HG03521 (cell line): ENCODE results near the gene CTNND2.
"Not testable (repeated sequence)": the region's sequence is repeated elsewhere in the genome, so short reads cannot be mapped to it uniquely, and the experiment has no call there.

ENCODE experiments used
- ATAC-seq: cut with Tn5 transposase; IDR thresholded peaks from one replicate; pipeline ENCODE4 v1.9.1; 2021; ENCODE audit warnings: mild to moderate bottlenecking, moderate library complexity; ENCODE audit not compliant: unreplicated experiment

The CTNND2 gene

DNA sequence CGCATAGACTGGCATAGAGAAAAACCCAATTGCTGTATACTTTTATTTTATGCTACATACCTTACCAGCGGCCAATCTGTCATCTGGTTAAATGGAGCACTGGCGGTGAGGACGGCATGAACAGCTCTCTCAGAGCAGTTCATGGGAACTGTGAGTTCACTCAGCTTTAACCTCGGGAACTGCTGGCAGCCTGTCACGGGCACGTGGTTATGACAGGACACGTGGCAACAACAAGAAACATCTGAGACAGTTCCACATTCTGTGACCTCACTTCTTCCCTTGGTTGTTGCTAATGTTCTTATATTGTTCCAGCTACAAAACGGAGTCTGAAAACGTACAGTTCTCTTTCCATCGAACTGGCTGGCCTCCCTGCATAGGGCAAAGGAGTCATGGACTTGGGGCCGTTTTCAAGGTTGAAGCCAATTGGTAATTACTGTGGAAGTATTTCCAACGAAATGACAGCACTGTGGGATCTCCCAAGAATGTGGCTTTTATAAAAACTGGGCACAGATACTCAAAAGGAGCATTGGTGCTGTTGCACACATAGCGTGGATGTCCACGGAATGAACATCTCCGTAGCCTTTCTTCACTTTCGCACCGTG lies 896.9 kb downstream of the CTNND2 start:
- no peak for ATAC-seq

DNA sequence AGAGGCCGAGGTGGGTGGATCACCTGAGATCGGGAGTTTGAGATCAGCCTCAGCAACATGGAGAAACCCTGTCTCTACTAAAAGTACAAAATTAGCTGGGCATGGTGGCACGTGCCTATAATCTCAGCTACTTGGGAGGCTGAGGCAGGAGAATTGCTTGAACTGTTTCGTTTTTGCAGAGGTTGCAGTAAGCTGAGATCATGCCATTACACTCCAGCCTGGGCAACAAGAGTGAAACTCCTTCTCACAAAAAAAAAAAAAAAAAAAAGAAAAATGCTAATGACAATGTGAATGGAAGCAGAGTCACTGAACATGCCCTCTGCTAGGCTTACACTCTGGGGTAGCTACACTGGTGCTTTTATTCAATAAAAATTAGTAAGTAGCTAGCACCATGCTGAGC lies 899.7 kb downstream of the CTNND2 start:
- ATAC-seq, result not testable (repeated sequence)

DNA sequence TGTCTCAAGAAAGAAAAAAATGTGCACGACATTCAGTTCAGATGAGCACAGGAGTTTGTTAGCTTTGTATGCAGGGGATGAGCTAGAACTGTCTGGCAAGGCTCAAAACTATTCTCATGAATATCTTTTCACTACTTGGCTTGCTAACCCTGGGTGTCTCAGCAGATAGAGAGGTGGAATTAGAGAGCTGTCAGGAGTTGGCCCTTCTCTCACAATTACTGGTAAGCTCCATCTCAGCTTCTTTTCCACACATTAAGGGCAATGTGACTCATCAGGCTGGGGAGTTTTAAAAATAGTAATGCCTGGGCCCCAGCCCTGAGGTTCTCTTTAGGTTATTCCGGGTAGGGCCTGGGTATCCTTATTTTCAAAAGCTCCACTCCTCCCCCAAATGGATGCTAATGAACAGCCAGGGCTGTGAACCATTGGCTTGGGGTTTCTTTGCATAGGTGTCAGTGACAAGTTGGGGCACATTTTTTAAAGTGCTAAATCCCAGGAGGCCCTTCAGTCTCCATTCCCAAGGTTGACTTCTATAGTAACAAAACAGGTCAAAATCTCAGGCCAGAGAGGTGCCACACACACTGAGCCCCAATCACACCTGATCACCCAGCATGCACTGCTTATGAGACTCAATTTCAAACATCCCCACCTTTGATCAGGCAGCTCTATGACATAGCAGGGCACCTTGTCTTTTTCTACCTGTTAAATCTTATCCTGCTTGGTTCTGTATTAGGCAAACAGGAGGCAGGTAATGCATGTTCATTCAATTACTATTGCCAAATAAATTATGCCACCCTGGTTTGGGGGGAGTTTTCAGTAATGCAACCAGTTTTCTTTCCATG lies 903.5 kb downstream of the CTNND2 start:
- no peak for ATAC-seq

DNA sequence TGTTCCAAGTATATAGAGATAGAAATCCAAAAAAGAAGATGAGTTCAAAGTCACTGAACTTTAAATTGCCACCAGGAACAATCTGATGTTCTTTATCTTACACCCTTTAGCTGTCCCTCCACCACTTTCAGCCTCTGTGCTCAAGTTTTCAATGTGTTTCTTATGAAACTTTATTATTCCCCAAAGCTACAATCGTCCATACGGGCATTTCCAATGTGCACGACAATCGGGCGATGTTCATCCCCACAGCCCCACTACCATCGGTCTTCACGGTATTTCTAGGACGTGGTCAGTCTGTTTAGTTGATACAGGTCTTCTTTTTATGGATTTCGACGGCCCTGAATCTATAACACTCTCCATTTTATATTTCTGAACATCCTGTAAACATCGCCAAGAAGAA lies 904.5 kb downstream of the CTNND2 start:
- ATAC-seq, result no peak

DNA sequence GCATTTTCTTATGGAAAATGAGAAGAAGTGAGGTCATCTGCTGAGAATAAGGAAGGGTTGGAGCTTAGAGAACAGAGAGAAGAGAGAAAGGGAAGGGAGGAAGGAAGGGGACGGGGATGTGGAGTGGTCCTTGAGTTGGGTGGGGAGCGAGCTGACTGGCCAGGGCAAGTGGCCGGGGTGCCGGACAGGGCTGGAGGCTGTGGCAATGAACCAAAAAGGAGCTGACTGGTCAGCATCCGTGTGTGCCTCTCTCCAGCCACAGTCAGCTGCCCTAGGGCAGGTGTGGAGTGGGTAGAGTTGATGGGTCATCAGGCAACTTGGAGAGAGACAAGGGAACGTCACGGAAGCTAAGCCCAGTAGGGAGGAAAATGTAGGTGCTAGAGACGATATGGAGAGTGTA lies 908.4 kb downstream of the CTNND2 start:
- no peak for ATAC-seq

DNA sequence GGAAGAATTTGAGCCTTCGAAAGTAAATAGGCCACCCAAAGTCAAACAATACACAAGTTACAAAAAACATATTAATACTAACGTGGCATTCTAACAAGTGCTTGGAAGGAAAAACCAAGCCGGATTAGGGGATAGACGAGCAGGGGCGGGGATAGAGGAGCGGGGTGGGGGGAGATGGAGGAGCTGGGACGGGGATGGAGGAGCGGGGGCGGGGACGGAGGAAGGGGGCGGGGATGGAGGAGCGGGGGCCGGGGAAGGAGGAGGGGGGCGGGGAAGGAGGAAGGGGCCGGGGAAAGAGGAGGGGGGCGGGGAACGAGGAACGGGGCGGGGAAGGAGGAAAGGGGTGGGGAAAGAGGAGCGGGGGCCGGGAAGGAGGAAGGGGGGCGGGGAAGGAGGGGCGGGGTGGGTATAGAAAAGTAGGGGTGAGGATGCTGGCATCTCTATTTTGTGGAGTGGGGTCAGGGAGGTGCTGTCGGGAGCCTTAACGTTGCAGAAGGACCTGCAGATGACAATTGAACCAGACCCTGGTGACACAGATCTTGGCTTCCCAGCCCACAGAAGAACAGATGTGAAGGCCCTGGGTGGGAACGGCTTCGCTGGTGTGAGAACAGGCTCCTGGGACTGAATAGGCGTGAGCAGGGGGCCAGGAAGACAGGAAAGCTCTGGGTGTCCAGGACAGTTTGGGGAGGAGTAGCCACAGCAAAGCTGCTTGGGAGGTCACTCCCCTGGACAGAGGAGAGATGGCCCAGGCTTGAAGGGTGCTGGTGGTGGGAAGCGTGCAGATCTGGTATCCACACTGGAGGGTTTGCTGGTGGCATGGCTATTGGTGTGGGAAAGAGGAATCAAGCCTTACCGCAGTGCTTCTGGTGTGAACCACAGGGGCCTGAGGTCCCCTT lies 909.9 kb downstream of the CTNND2 start:
- no peak for ATAC-seq

DNA sequence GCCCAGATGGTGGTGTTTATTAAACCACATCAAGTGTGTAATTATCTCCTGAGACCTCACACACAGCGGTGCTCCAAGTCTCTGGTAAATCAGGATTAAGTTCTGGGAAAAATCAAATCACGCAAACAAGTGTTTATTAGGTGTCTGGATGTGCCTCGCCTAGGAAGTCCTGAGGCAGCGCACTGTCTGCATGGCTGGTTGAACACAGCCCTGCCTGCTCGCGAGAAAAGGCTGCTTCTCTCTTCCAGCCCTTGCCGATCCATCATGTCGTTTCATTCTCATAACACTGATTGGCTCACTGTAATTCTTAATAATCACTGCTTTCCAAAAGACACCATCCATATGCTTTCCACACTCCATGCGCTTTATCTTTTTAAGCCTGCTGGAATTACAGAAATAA lies 913.6 kb downstream of the CTNND2 start:
- ATAC-seq, result no peak

DNA sequence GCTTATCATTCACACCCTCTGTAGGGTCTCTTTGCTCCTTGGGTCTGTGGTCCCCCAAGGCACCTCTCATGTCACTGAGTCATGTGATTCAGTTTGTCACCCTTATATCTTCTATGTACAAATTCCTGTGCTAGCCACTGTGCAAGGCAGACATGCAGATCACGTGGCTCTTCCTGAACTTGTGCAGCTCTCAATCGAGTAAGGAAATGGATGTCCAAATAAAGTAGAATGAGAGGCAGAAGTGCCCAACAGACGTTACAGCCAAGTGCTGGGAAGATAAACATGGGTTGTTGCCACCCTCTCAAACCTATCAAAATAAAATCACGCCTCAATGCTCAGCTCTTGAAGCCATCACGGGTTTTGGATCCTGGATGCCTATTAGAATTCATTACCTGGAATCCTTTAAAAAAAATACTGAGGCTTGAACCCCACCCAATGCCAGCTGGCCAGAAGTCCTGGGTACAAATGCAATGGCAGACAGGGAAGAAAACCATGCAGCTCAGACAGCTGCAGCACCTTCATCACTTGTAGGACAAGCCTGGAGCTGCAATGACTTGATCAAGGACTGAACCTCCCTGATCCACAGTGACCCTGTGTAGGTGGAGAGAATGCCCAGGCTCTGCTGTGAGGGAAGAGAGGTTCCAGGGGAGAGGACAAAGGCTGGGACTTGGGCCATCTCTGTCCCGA lies 914.5 kb downstream of the CTNND2 start:
- ATAC-seq, result no peak

DNA sequence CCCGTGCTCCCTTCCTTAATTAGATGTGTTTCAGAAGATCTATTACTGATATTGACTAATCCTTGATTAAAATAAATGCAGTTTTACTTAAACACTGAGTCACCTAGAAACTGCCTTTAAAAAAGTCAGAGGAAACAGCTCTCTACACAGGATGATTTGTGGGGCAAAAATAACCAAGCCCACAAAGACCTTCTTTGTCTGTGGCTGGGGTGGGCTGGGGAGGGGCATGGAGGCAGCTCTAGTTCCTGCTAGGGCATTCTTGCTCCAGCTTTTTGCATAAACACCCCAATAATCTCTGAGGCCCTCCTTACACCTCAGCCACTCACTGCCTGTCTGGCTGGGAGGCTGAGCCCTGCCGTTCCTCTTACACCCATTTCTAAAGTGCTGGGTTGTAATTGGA lies 915.6 kb downstream of the CTNND2 start:
- no peak for ATAC-seq

DNA sequence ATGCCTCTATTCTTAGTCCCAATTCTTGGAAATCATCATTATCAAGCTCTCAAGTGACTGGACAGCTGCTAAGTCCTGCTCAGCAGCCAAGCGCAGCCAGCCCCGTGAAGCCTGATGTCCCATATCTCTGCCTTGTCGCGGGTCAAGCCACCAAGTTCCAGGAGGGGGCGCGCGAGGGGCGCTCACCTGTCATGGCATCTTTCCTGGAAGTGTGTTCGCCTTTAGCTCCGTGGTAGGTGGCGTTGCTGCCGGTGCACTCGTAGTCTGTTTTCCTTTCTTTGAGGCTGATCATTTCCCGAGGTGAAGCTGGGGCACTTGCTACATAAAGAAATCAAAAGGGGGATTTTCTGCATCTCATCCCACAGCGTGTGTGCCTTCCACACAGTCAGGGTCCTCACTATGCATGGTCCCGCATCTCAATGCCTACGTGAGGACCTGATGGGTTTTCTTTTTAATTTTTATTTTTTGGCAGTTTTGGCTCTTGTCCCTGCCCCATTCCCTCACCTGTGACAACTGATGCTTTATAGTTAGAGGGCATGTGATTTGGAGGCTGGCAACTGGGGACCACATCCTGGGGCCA lies 916.2 kb downstream of the CTNND2 start:
- ATAC-seq, result peak; percentile 83

DNA sequence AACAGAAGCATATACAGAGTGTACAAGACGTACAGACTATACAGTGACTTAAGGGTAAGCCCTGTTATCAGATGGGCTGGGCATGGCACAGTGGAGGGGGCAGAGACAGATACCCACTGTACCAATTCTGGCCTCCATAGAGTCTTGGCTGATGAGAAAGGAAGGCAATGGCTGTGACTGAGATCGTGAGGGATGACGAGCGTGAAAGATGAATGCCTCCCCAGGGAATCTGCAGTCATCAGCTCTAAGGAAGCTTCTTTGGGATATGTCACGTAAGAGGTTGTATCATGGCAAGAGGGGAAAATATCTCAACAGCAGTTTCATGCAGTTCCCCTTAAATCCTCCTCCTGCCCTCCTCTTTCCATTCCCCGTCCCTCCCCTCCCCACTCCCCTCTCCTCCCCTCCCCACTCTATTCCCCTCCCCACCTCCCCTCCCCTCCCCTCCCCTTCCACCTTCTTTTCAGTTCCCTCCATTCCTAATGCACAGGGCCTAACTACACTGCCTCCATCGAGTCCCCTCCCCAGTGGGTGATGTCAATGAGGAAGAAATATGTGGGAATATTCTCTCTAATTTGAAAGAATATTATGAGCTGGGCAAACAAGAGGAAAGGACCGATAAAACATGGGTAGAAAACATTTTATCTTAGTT lies 916.8 kb downstream of the CTNND2 start:
- no peak for ATAC-seq

DNA sequence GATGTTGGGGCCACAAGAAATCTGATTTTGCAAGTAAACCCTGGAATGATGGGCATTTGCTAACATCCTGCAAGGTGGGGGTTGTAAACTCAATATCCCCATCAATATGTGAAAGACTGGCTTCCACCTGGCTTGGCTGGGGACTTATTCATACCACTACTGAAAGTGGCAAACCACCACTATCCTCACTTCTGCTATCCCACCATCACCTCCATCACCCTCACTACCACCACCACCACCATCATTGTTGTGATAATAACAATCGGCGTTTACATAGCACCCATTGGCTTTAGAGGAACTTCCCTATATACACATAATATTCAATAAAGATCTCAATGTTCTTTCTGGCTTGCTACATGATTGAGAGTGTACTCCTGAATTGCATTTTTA lies 918.5 kb downstream of the CTNND2 start:
- ATAC-seq, result peak; percentile 36

DNA sequence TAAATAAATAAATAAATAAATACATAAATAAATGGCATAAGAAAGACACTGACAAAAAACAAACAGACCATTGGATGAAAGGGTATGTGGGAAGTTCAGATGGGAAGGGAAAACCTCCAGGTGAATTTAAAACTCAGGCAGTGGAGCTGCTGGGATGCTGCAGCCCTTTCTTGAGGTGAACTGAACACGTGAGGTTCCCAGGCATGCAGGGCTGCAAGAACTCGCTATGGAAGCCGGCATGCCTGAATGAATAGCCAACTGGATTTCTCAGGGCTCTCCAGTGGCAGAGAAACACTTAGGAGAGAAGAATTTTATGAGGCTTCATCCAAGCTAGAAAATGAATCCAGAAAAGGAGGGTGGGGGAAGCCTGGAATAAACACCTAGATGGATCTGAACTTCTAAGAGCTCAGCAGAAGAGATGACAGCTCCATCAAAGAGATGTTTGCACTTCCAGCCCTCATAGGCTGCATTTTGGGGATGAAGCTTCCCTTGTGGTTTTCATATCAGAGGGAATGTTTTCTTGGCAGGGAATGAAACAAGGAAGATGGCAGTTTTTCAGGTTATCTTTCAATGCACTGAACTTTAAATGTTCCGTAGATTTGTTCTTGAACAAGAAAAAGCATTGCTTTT lies 919.0 kb downstream of the CTNND2 start:
- ATAC-seq, result no peak

DNA sequence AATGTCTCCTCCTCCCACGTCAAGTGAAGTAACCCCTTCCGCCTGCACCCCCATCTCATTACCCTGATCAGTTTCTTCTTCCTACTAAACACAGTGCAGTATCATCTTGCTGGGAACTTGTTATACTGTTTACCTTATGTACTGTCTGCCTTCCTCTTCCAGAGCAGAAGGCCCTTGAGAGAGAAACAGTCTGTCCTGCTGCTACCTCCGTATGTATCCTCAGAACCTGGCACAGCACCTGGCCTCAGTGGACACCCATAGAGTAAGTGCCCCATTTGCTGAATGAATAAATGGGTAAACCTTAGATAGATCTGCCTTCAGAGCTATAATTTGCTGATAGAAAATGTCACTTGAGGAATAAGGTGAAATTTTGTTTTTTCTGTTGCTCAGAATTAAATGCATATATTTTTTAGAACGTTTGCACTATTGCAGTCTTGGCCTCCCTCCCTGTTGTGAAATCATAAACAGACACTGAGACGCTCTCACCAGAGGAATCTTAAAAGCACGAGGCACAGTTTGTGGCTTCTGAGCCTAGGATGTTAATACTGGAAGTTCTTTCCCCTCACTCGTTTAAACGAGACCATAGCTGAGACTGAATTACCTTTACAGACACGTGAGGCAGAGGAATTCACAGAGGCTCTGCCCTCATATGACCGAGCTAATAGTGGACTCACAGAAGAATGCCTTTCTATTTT lies 920.1 kb downstream of the CTNND2 start:
- no peak for ATAC-seq

DNA sequence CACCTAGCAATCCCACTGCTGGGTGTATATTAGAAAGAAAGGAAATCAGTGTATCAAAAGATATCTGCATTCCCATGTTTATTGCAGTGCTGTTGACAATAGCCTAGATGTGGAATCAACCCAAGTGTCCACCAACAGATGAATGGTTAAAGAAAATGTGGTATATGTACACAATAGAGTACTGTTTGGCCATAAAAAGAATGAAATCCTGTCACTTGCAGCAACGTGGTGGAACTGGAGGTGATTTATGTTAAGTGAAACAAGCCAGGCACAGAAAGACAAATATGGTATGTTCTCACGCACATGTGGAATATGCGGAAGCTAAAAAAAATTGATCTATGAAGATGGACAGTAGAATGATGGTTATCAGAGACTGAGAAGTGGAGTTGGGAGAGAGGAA lies 921.6 kb downstream of the CTNND2 start:
- ATAC-seq, result no peak

DNA sequence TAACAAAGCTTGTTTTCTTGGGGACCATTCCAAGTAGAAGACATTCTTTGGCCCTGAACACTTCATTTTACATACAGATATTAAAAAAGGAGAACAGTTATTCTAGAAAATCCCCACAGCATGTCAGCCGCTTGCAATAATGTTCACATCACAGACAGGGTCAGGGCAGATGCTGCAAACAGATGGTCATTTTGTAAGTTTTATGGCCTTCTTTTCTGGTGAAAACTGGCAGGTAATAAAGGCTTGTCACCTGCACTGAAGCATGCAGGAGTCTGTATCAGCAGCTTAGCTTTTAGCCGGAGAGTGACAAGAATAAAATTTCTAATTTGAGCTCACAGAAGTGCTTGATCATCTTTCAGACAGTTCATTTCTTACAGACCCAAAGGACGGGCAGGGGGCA lies 922.3 kb downstream of the CTNND2 start:
- ATAC-seq, result no peak

DNA sequence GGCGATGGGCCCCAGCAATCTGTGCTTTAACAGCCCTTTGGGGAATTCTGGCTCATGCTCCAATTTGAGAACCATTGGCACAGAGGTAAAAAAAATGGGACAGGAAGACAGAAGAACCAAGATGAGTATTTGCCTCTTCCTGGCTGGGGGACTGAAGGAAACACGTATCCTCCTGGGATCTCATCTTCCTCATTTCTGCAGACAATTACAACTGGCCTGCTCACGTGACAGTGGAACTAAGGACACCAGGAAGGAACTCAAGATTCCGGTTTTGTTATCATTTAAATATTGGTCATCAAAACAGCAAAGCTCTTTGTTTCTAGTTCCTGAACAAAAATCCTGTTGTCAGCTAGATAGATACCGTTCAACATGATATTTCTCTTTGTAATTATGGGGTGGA lies 927.2 kb downstream of the CTNND2 start:
- no peak for ATAC-seq

DNA sequence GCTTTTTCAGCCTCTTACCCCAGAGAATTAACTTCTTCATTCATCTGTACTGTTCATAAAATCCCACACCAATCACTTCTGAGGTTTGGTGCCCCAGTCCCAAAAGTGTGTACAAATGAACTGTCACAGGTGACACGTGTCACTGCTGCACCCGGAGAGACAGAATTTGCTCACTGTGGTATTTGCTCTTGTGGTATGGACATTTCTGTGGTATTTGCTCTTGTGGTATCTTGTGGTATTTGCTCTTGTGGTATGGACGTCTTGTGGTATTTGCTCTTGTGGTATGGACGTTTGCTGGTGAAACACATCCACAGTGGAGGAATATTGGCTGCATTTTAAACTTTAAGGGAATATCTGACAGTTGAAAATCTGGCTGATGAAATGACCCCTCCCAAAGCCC lies 928.3 kb downstream of the CTNND2 start:
- no peak for ATAC-seq

DNA sequence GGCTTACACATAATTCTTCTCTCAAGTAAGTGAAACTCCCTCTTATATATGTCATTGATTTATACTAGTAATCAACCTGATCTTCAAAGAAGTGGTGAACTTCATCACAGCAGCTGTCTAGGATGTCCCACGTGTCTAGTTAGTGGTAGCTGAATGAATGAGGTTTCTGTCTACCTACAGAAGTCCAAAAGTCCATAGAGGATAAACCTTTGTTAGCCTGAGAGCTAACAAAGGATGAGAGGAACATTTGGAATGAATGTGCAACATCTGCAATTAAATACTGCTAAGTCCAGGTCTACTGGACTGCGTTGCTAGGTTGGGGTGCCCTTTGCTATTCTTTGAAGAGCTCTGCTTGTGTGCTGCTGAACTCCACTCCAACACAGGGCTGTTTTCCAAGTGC lies 929.4 kb downstream of the CTNND2 start:
- no peak for ATAC-seq
